Mesendoderm (in vitro differentiated cells): ENCODE data around the gene TMEM132C.
"Not testable (repeated sequence)": the region's sequence is repeated elsewhere in the genome, so short reads cannot be mapped to it uniquely, and the experiment has no call there.

Experiments
- DNase-seq: peaks from one replicate; pipeline ENCODE4 v3.0.0; 2013
- H2AK5ac ChIP-seq: 2 replicates; pipeline ENCODE4 v1.6.1; 2013; ENCODE audit warnings: low read length, inconsistent platforms
- H2BK120ac ChIP-seq: 2 replicates; pipeline ENCODE4 v1.6.1; 2013; ENCODE audit warnings: low read depth, mild to moderate bottlenecking, low read length, moderate library complexity, mixed read lengths
- H2BK15ac ChIP-seq: replicated peaks from 2 replicates; pipeline ENCODE4 v1.6.1; 2013; ENCODE audit warnings: low read depth, mild to moderate bottlenecking, moderate library complexity
- H2BK5ac ChIP-seq: 2 replicates; pipeline ENCODE4 v1.6.1; 2013; ENCODE audit warnings: low read length, inconsistent platforms
- H3K18ac ChIP-seq: 2 replicates; pipeline ENCODE4 v1.6.1; 2013; ENCODE audit warnings: mild to moderate bottlenecking, low read length, mixed read lengths
- H3K23ac ChIP-seq: one replicate; pipeline ENCODE4 v1.6.1; 2013; ENCODE audit warnings: low read length
- H3K27ac ChIP-seq: 2 replicates; pipeline ENCODE4 v1.5.1; 2013; ENCODE audit warnings: low read depth, mild to moderate bottlenecking, inconsistent platforms, low read length, moderate library complexity
- H3K27me3 ChIP-seq: 2 replicates; pipeline ENCODE4 v1.6.1; 2013; ENCODE audit warnings: low read length, control low read depth, mild to moderate bottlenecking, inconsistent platforms; ENCODE audit not compliant: insufficient read depth, poor library complexity
- H3K36me3 ChIP-seq: 2 replicates; pipeline ENCODE4 v1.6.1; 2013; ENCODE audit warnings: low read length, inconsistent platforms; ENCODE audit not compliant: control insufficient read depth, insufficient read depth
- H3K4ac ChIP-seq: one replicate; pipeline ENCODE4 v1.6.1; 2013; ENCODE audit warnings: low read depth, mild to moderate bottlenecking, low read length, moderate library complexity
- H3K4me1 ChIP-seq: 2 replicates; pipeline ENCODE4 v1.6.1; 2013; ENCODE audit warnings: low read depth, low read length, inconsistent platforms; ENCODE audit not compliant: control insufficient read depth
- H3K4me2 ChIP-seq: 2 replicates; pipeline ENCODE4 v1.6.1; 2013; ENCODE audit warnings: low read length
- H3K4me3 ChIP-seq: 2 replicates; pipeline ENCODE4 v1.5.1; 2013; ENCODE audit warnings: mild to moderate bottlenecking, low read length
- H3K56ac ChIP-seq: one replicate; pipeline ENCODE4 v1.6.1; 2013; ENCODE audit warnings: low read length
- H3K79me1 ChIP-seq: 2 replicates; pipeline ENCODE4 v1.6.1; 2013; ENCODE audit warnings: low read length, inconsistent platforms
- H3K79me2 ChIP-seq: 2 replicates; pipeline ENCODE4 v1.6.1; 2013; ENCODE audit warnings: mild to moderate bottlenecking, low read length; ENCODE audit not compliant: control insufficient read depth, insufficient read depth
- H3K9ac ChIP-seq: 2 replicates; pipeline ENCODE4 v1.6.1; 2013; ENCODE audit warnings: low read length, inconsistent platforms
- H4K5ac ChIP-seq: one replicate; pipeline ENCODE4 v1.6.1; 2013; ENCODE audit warnings: low read length
- H4K8ac ChIP-seq: one replicate; pipeline ENCODE4 v1.6.1; 2013; ENCODE audit warnings: low read depth, mild to moderate bottlenecking, control low read depth, low read length, moderate library complexity
- WGBS: extraction: QIAGEN DNeasy Blood & Tissue Kit; methylation state at CpG from one replicate; pipeline ENCODE4 v1.1.7; 2013; ENCODE audit warnings: low lambda C conversion rate, missing lambda C conversion rate; ENCODE audit not compliant: insufficient coverage; ENCODE audit errors: extremely low coverage; 5-methylcytosine and 5-hydroxymethylcytosine counted together

TMEM132C gene

DNA sequence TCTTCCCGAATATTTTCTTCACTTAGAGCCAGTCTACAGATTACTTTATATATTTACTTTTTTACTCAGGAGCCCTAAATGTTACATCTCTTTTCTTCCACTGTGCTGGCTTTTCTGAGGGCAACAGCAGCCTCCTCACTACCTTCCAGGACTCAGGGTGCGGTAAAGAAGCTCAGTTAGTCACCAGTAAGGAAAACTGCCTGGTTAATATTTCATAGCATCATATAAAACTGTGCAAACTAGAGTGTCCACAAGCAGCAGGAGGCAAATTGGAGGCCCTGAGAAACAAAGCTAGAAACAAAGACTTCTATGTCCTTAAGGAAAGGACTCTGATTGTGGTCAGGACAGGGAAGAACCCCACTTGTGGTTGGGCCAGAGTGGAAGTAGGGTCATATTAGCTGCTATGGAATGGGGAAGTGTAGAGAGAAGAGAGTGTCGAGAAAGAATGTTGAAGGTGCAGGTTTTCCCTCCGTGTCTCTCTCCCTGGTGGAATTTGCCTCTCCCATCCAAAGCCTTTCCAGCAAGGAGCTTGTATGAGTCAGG lies 336.7 kb downstream of the TMEM132C start:
- Histone ChIP-seq H3K23ac (no peak overlapping the region), H3K18ac (no peak overlapping the region), H3K9ac (no peak overlapping the region), H2AK5ac (no peak overlapping the region), H3K27ac (no peak overlapping the region), H4K5ac (no peak overlapping the region), H3K79me2 (no peaks in the 10 kb centered on the region), H3K4me1 (peaks cover 6% of the 10 kb centered on the region), H3K56ac (no peak overlapping the region), H3K27me3 (no peaks in the 10 kb centered on the region), H2BK5ac (no peak overlapping the region), H4K8ac (no peak overlapping the region), H3K79me1 (no peaks in the 10 kb centered on the region), H2BK120ac (no peak overlapping the region), H3K4me2 (no peak overlapping the region), H2BK15ac (no peak overlapping the region), H3K4ac (no peak overlapping the region), H3K4me3 (no peak overlapping the region), H3K36me3 (no peaks in the 10 kb centered on the region)
- DNase-seq, result no peak
- no CpG with 5 or more reads among the region's 4 CpGs for WGBS

DNA sequence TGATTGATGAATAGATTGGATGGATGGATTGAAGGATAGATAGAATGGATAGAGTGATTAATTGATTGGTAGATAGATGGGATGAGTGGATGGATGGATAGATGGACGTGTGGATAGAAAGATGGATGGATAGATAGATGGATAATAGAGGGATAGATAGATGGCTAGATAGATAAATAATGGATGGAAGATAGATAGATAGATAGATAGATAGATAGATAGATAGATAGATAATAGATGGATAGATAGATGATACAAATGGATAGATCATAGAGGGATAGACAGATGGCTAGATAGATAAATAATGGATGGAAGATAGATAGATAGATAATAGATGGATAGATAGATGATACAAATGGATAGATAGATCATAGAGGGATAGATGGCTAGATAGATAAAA lies 337.2 kb downstream of the TMEM132C start:
- H2AK5ac ChIP-seq, H4K8ac ChIP-seq, H3K9ac ChIP-seq, H4K5ac ChIP-seq, H3K4me3 ChIP-seq, H3K4me2 ChIP-seq, H2BK15ac ChIP-seq, H2BK120ac ChIP-seq, H3K4ac ChIP-seq, H3K79me1 ChIP-seq, H3K18ac ChIP-seq, H3K27ac ChIP-seq, H3K27me3 ChIP-seq, H3K23ac ChIP-seq, DNase-seq, H3K79me2 ChIP-seq, H3K36me3 ChIP-seq, H2BK5ac ChIP-seq, H3K4me1 ChIP-seq, H3K56ac ChIP-seq: not testable (repeated sequence)
- WGBS, result 100% methylated on average over 1 of the region's 1 CpG

DNA sequence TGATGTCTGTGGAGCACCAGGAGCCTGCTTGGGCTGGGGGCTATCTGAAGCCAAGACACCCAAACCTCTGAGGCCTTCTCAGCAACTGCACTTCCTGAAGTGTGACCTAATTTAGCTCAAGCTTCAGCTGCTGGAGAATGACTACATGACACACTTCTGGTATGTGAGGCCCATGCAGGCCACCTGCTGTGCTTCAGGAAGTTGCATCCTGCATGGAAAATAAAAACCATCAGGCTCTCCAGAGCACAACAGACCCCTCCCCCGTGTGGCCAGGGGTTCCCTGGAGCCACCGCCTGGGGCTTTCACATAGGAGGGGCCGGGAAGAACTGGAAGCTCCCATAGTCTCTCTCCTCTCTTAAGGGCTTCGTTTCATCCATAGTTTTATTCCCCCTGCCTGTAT lies 339.1 kb downstream of the TMEM132C start:
- no peak overlapping the region for H3K18ac ChIP-seq
- no peak overlapping the region for H3K9ac ChIP-seq
- no CpG with 5 or more reads among the region's 4 CpGs for WGBS
- no peak overlapping the region for H2AK5ac ChIP-seq
- no peak overlapping the region for H2BK5ac ChIP-seq
- no peaks in the 10 kb centered on the region for H3K27me3 ChIP-seq
- H4K5ac ChIP-seq, result no peak overlapping the region
- no peak overlapping the region for H3K56ac ChIP-seq
- no peaks in the 10 kb centered on the region for H3K36me3 ChIP-seq
- H3K23ac ChIP-seq, result no peak overlapping the region
- no peak overlapping the region for H3K4me3 ChIP-seq
- no peak overlapping the region for H3K27ac ChIP-seq
- H3K4ac ChIP-seq, result no peak overlapping the region
- H3K79me1 ChIP-seq, result no peaks in the 10 kb centered on the region
- H3K4me1 ChIP-seq, result peaks cover 6% of the 10 kb centered on the region
- peak; percentile 94 for DNase-seq
- no peak overlapping the region for H4K8ac ChIP-seq
- no peak overlapping the region for H2BK120ac ChIP-seq
- H3K4me2 ChIP-seq, result no peak overlapping the region
- H2BK15ac ChIP-seq, result no peak overlapping the region
- no peaks in the 10 kb centered on the region for H3K79me2 ChIP-seq

DNA sequence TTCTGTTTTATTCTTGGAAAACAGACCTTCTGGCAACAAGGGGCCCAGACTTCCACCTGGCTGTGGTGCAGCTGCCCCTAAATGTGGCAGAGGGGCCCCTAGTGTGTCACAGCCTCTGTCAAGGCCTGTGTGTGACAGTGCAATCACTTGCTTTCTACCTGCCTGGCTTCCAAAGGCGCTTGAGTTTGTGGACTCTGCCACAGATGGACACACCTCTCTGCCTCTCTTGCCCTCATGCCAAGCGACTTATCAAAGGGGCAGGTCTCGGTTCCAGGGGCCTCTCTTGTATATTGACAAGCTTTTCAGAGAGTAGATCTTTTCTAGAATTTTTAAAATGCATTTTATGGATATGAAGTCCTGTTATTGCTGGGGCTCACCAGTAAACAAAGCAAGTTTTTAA lies 339.6 kb downstream of the TMEM132C start:
- Histone ChIP-seq H3K9ac (no peak overlapping the region), H3K79me2 (no peaks in the 10 kb centered on the region), H4K5ac (no peak overlapping the region), H3K4me2 (no peak overlapping the region), H3K4me1 (peaks cover 6% of the 10 kb centered on the region), H3K27me3 (no peaks in the 10 kb centered on the region), H3K36me3 (no peaks in the 10 kb centered on the region), H2AK5ac (no peak overlapping the region), H4K8ac (no peak overlapping the region), H2BK5ac (no peak overlapping the region), H3K4ac (peak overlapping the region; percentile 18), H3K23ac (no peak overlapping the region), H2BK15ac (no peak overlapping the region), H3K18ac (no peak overlapping the region), H3K4me3 (no peak overlapping the region), H3K27ac (no peak overlapping the region), H3K56ac (no peak overlapping the region), H3K79me1 (no peaks in the 10 kb centered on the region), H2BK120ac (no peak overlapping the region)
- DNase-seq, result no peak
- no CpG with 5 or more reads among the region's 3 CpGs for WGBS

DNA sequence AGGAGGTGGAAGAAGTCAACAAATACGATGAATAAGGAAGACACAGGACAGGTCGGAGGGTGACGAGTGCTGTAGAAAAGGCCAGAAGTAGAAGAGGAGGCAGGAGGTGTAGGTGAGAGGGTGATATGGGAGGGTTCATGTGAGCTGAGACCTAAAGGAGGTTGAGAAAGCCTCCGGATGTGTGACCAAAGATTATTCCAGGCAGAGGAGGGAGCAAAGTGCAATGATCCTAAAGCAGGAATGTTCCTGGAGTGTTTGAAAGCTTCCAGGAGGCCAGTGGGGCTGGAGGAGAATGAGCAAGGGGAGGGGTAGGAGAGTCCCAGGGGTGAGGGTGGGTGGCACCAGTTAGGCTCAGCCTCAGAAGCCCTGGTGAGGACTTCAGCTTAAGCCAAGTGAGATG lies 340.0 kb downstream of the TMEM132C start:
- no CpG with 5 or more reads among the region's 4 CpGs for WGBS
- no peak for DNase-seq

DNA sequence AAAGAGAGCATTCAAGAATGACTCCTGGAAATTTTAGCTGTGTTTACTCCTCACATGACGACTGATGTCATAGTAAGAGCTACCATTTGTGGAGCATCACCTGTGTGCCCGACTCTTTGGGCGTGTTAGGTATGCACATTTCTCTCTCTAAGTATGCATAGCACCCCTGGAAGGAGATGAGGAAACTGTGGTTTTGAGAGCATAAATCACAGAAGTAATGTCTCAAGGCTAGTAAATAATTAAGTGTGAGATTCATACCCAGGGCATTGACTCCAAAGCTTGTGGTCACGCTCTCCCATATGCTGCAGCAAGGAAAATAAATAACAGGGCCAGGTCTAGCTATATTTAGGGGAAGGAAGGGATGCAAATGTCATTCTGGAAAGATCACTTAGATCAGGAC lies 340.7 kb downstream of the TMEM132C start:
- Histone ChIP-seq H4K5ac (no peak overlapping the region), H3K23ac (no peak overlapping the region), H3K79me1 (no peaks in the 10 kb centered on the region), H3K27me3 (no peaks in the 10 kb centered on the region), H3K79me2 (no peaks in the 10 kb centered on the region), H3K18ac (no peak overlapping the region), H3K36me3 (no peaks in the 10 kb centered on the region), H3K27ac (no peak overlapping the region), H2BK120ac (no peak overlapping the region), H2BK5ac (no peak overlapping the region), H3K9ac (no peak overlapping the region), H3K4me3 (no peak overlapping the region), H3K4ac (no peak overlapping the region), H2AK5ac (no peak overlapping the region), H4K8ac (no peak overlapping the region), H3K56ac (no peak overlapping the region), H3K4me1 (peaks cover 6% of the 10 kb centered on the region), H2BK15ac (no peak overlapping the region), H3K4me2 (no peak overlapping the region)
- no peak for DNase-seq
- no CpG with 5 or more reads among the region's 4 CpGs for WGBS

More for the DNA sequence above, 340.0 kb downstream of the TMEM132C start:
- no peaks in the 10 kb centered on the region for H3K79me2 ChIP-seq
- H3K27ac ChIP-seq, result no peak overlapping the region
- H3K36me3 ChIP-seq, result no peaks in the 10 kb centered on the region
- no peak overlapping the region for H3K4ac ChIP-seq
- no peak overlapping the region for H4K8ac ChIP-seq
- H3K56ac ChIP-seq, result no peak overlapping the region
- no peak overlapping the region for H3K4me3 ChIP-seq
- H2AK5ac ChIP-seq, result no peak overlapping the region
- H2BK15ac ChIP-seq, result no peak overlapping the region
- no peak overlapping the region for H4K5ac ChIP-seq
- no peaks in the 10 kb centered on the region for H3K79me1 ChIP-seq
- H3K18ac ChIP-seq, result no peak overlapping the region
- no peak overlapping the region for H2BK120ac ChIP-seq
- no peak overlapping the region for H3K23ac ChIP-seq
- no peaks in the 10 kb centered on the region for H3K27me3 ChIP-seq
- peaks cover 6% of the 10 kb centered on the region for H3K4me1 ChIP-seq
- H3K9ac ChIP-seq, result no peak overlapping the region
- no peak overlapping the region for H3K4me2 ChIP-seq
- no peak overlapping the region for H2BK5ac ChIP-seq
